Lung (tissue), 12 donors: ENCODE measurements around the gene PODN. TPM values are rescaled to one million over a fixed set of nuclear protein-coding genes. Genes with fewer than 3 reads are reported as not detected.

Source experiments
- ATAC-seq: fragments of 200-7000 bp; cut with Tn5 transposase; one replicate; pipeline ENCODE4 v1.9.1; 2020; ENCODE audit warnings: moderate number of reproducible peaks; ENCODE audit not compliant: insufficient read depth, low FRiP score
- DNase-seq, 3 donors: peaks; one replicate each; pipeline ENCODE4 v3.0.0-alpha.2; 2013 to 2017
- H3K27ac ChIP-seq, 2 donors: one replicate each; pipeline ENCODE4 v1.5.1; 2013; ENCODE audit warnings: mild to moderate bottlenecking in 2 of 2, moderate library complexity in 2 of 2, control low read depth in 1 of 2, inconsistent platforms in 1 of 2, low read depth in 1 of 2, low read length in 1 of 2
- H3K27me3 ChIP-seq, 3 donors: one replicate each; pipeline ENCODE4 v1.5.1; 2013; ENCODE audit warnings: low read length in 2 of 3; ENCODE audit not compliant: control insufficient read depth in 3 of 3, insufficient read depth in 3 of 3
- H3K36me3 ChIP-seq, 4 donors: one replicate each; pipeline ENCODE4 v1.5.1; 2013; ENCODE audit warnings: low read length in 4 of 4, mild to moderate bottlenecking in 1 of 4, moderate library complexity in 1 of 4; ENCODE audit not compliant: control insufficient read depth in 4 of 4, insufficient read depth in 4 of 4
- H3K4me1 ChIP-seq, 5 donors: one replicate each; pipeline ENCODE4 v1.5.1; 2013; ENCODE audit warnings: low read length in 5 of 5, mild to moderate bottlenecking in 2 of 5, moderate library complexity in 1 of 5; ENCODE audit not compliant: control insufficient read depth in 5 of 5, insufficient read depth in 5 of 5
- H3K4me3 ChIP-seq: one replicate; pipeline ENCODE4 v1.5.1; 2013; ENCODE audit warnings: mild to moderate bottlenecking, control low read depth, moderate library complexity
- H3K9ac ChIP-seq, 2 donors: one replicate each; pipeline ENCODE4 v1.5.1; 2013; ENCODE audit warnings: low read length in 2 of 2, control low read depth in 1 of 2; ENCODE audit not compliant: insufficient read depth in 1 of 2
- H3K9me3 ChIP-seq, 4 donors: one replicate each; pipeline ENCODE4 v1.5.1; 2013; ENCODE audit warnings: low read length in 3 of 4, mild to moderate bottlenecking in 1 of 4, moderate library complexity in 1 of 4; ENCODE audit not compliant: control insufficient read depth in 4 of 4, insufficient read depth in 3 of 4
- WGBS, 2 donors: extraction: QIAGEN DNeasy Blood & Tissue Kit; methylation state at CpG; one replicate each; pipeline ENCODE4 v1.1.7; 2013; 5-methylcytosine and 5-hydroxymethylcytosine counted together
- polyA plus RNA-seq, 2 donors: library from polyadenylated mRNA; stranded (reverse); fragments of 200-250 nt; gene quantifications; one replicate each; pipeline ENCODE4 v1.2.1, GENCODE V29; 2013
- total RNA-seq, 2 donors: library from RNA; depleted of rRNA in 1 of 2; stranded (reverse); fragments of >200 nt in 1 of 2; gene quantifications; one replicate each; pipeline ENCODE4 v1.2.1, GENCODE V29; 2014 to 2021
- TF ChIP-seq, protein P1 (sequence below): IDR thresholded peaks from 2 replicates; pipeline ENCODE4 v1.5.1; 2012; ENCODE audit warnings: mild to moderate bottlenecking; ENCODE audit errors: control extremely low read depth, extremely low read depth
- donor health status: control.
- donor health status: control.
- donor health status: Bipolar disorder and iron deficiency.
- donor health status: healthy.
- donor health status: DM: yes; HTN: yes; CAD: no.

PODN gene
- total and polyA plus RNA-seq, 4 donors, result 12.9 to 40.9 (median 21.7) TPM

DNA sequence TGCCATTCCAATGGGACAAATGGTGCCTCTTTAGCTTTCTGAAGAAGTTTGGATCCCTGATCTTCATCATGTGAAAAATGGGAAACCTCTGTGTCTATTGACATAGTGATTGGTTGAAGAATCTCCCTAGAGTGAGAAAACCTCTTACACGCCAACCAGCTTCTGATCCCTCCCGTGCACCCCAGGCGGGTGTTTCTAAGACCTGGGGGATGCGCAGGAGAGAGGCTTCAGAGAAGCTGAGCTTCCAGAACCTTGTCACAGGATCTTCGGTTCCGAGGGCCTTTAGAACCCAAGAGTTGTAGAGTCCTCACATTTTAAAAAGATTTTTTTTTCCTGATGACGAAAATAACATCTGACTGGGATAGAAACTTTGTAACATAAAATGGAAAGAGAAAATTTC, 11.3 kb downstream of the PODN start:
- no peak for DNase-seq
- ATAC-seq, result no peak
- Histone ChIP-seq H3K4me1 (peaks cover 0 to 1% (median 0%) of the 10 kb centered on the region in 5 donors), H3K9ac (no peak overlapping the region), H3K4me3 (no peak overlapping the region), H3K36me3 (peaks cover 0 to 5% (median 1%) of the 10 kb centered on the region in 4 donors), H3K27me3 (no peaks in the 10 kb centered on the region), H3K9me3 (no peaks in the 10 kb centered on the region), H3K27ac (no peak overlapping the region)
- TF ChIP-seq, protein P1, sequence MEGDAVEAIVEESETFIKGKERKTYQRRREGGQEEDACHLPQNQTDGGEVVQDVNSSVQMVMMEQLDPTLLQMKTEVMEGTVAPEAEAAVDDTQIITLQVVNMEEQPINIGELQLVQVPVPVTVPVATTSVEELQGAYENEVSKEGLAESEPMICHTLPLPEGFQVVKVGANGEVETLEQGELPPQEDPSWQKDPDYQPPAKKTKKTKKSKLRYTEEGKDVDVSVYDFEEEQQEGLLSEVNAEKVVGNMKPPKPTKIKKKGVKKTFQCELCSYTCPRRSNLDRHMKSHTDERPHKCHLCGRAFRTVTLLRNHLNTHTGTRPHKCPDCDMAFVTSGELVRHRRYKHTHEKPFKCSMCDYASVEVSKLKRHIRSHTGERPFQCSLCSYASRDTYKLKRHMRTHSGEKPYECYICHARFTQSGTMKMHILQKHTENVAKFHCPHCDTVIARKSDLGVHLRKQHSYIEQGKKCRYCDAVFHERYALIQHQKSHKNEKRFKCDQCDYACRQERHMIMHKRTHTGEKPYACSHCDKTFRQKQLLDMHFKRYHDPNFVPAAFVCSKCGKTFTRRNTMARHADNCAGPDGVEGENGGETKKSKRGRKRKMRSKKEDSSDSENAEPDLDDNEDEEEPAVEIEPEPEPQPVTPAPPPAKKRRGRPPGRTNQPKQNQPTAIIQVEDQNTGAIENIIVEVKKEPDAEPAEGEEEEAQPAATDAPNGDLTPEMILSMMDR, result no peak
- WGBS, 2 donors, result 96% methylated on average over 7 of the region's 7 CpGs

DNA sequence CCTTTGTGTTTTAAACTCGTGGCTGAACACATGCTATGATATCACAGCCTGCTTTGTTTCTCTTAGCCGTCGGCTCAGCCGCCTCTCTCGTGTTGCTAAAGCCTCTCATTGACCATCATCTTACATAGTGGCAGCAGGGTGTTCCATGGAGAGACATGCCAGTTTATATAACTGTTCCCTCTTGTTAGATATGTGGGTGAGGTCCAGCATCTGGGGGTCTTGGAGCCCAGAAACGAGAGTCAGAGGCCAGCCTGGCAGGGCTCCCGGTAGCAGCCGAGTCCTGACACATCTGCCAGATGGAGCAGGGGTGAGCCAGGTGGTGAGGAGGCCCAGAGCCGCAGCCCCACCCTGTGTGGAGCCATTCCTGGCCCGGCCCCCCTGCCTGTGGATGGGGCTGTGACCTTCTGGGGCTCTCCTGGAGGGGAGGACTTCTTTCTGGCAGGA, 11.9 kb downstream of the PODN start:
- ATAC-seq, result no peak
- no peaks in the 10 kb centered on the region for H3K27me3 ChIP-seq
- no peak overlapping the region for H3K27ac ChIP-seq
- H3K4me1 ChIP-seq, result peaks cover 0 to 1% (median 0%) of the 10 kb centered on the region in 5 donors
- H3K9me3 ChIP-seq, result no peaks in the 10 kb centered on the region
- H3K4me3 ChIP-seq, result no peak overlapping the region
- 80 to 88% methylated on average over 10 of the region's 10 CpGs for WGBS, 2 donors
- peaks cover 0 to 5% (median 2%) of the 10 kb centered on the region in 4 donors for H3K36me3 ChIP-seq
- TF ChIP-seq, protein P1, result no peak
- no peak overlapping the region for H3K9ac ChIP-seq
- DNase-seq, result peak; percentile 12 to 38 (median 28)

- WGBS, 2 donors, result 94 to 95% methylated on average over 8 of the region's 8 CpGs
- Histone ChIP-seq H3K4me1 (peaks cover 0 to 1% (median 0%) of the 10 kb centered on the region in 5 donors), H3K27ac (no peak overlapping the region), H3K27me3 (no peaks in the 10 kb centered on the region), H3K9ac (no peak overlapping the region), H3K4me3 (no peak overlapping the region), H3K36me3 (peaks cover 0 to 5% (median 3%) of the 10 kb centered on the region in 4 donors), H3K9me3 (no peaks in the 10 kb centered on the region)
- TF ChIP-seq, protein P1, result no peak
- DNase-seq (peak in 1 of 3 donors; percentile 6), ATAC-seq (no peak)
Observed at GRCh38 chr1:53074313-53075154, 12.5 kb downstream of the PODN start.
